HEK293T (cell line): ENCODE measurements around the gene CLCF1.

Experiments used
- CTCF ChIA-PET: fragments of 350-600 bp; formaldehyde crosslinking; extraction: SDS; loops from one replicate; lab custom pipeline; 2021; ENCODE audit warnings: antibody characterized with exemption, inconsistent platforms; lab: Yijun Ruan, JAX
- POLR2A ChIA-PET: fragments of 350-600 bp; formaldehyde crosslinking; extraction: SDS; loops from one replicate; lab custom pipeline; 2020; ENCODE audit warnings: antibody characterized with exemption, inconsistent platforms; lab: Yijun Ruan, JAX
- DNase-seq: peaks from one replicate; pipeline ENCODE4 v3.0.0; 2012; ENCODE audit warnings: mixed read lengths; ENCODE audit errors: extremely low spot score
- ARNT ChIP-seq: fragments of 450-650 bp; IDR thresholded peaks from 2 replicates; pipeline ENCODE4 v1.6.1; 2017; ENCODE audit warnings: mild to moderate bottlenecking
- BHLHE40 ChIP-seq: fragments of 450-650 bp; IDR thresholded peaks from 2 replicates; pipeline ENCODE4 v1.6.1; 2016; ENCODE audit warnings: mild to moderate bottlenecking, moderate library complexity, borderline replicate concordance
- CTBP1 ChIP-seq: fragments of 450-650 bp; IDR thresholded peaks from 2 replicates; pipeline ENCODE4 v1.6.1; 2016; ENCODE audit warnings: borderline replicate concordance
- ELF4 ChIP-seq: fragments of 450-650 bp; IDR thresholded peaks from 2 replicates; pipeline ENCODE4 v1.6.1; 2017; ENCODE audit warnings: antibody characterized with exemption
- FOXA1 ChIP-seq: fragments of 450-650 bp; IDR thresholded peaks from 2 replicates; pipeline ENCODE4 v1.6.1; 2016; ENCODE audit warnings: mild to moderate bottlenecking
- FOXK2 ChIP-seq: fragments of 450-650 bp; IDR thresholded peaks from 2 replicates; pipeline ENCODE4 v1.6.1; 2016; ENCODE audit warnings: mild to moderate bottlenecking
- FOXM1 ChIP-seq: fragments of 450-650 bp; IDR thresholded peaks from 2 replicates; pipeline ENCODE4 v1.6.1; 2017; ENCODE audit warnings: mild to moderate bottlenecking, borderline replicate concordance
- HDGF ChIP-seq: fragments of 450-650 bp; IDR thresholded peaks from 2 replicates; pipeline ENCODE4 v1.6.1; 2017; ENCODE audit warnings: antibody characterized with exemption, borderline replicate concordance
- L3MBTL2 ChIP-seq: fragments of 450-650 bp; conservative IDR thresholded peaks from 2 replicates; pipeline ENCODE4 v1.6.1; 2016; ENCODE audit warnings: mild to moderate bottlenecking
- LEF1 ChIP-seq: fragments of 450-650 bp; IDR thresholded peaks from 2 replicates; pipeline ENCODE4 v1.6.1; 2017; ENCODE audit warnings: mild to moderate bottlenecking, borderline replicate concordance
- NFRKB ChIP-seq: fragments of 450-650 bp; IDR thresholded peaks from 2 replicates; pipeline ENCODE4 v1.6.1; 2016; ENCODE audit warnings: mild to moderate bottlenecking, moderate library complexity
- PKNOX1 ChIP-seq: fragments of 450-650 bp; IDR thresholded peaks from 2 replicates; pipeline ENCODE4 v1.6.1; 2016
- SP1 ChIP-seq: fragments of 450-650 bp; IDR thresholded peaks from 2 replicates; pipeline ENCODE4 v1.6.1; 2017
- SUZ12 ChIP-seq: fragments of 450-650 bp; IDR thresholded peaks from 2 replicates; pipeline ENCODE4 v1.6.1; 2016; ENCODE audit warnings: mild to moderate bottlenecking
- TARDBP ChIP-seq: fragments of 450-650 bp; IDR thresholded peaks from 2 replicates; pipeline ENCODE4 v1.6.1; 2016
- ZNF384 ChIP-seq: fragments of 450-650 bp; IDR thresholded peaks from 2 replicates; pipeline ENCODE4 v1.6.1; 2016

Gene CLCF1

DNA sequence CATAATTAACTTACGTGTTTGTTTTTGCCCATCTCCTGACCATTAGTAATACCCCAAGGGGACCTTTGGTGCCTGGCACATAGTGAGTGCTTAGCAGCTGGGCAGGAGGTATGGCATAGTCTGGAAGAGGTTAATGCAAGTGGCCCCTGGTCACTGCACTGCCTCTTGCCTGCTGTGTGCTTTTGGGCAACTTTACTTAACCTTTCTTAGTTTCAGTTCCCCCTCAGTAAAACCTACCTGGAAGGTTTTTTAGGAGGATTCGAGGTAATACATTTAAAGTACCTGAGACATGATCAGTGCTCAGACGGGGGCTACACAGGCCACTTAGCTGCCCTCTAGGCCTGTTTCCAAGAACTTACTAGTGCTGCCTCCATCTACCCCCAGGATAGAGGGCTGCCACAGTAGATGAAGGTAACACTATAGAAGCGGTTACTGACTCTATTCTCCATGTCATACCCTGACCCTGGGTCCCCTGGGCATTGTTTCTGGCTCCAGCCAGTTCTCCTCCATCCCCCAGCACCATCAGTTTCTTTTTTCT lies 23.4 kb downstream of the CLCF1 start:
- ChIA-PET CTCF (interaction anchor here (0.7 to 11.6 kb wide), 4 partner anchors 17 to 34 kb away, joined by 3 to 182 read pairs (median 4); no protein-coding TSS in a partner anchor), POLR2A (no interaction called here)
- TF ChIP-seq FOXA1 (no peak), L3MBTL2 (no peak), TARDBP (no peak), FOXM1 (no peak), BHLHE40 (no peak), ELF4 (no peak), PKNOX1 (no peak), NFRKB (no peak)
- no peak for DNase-seq

DNA sequence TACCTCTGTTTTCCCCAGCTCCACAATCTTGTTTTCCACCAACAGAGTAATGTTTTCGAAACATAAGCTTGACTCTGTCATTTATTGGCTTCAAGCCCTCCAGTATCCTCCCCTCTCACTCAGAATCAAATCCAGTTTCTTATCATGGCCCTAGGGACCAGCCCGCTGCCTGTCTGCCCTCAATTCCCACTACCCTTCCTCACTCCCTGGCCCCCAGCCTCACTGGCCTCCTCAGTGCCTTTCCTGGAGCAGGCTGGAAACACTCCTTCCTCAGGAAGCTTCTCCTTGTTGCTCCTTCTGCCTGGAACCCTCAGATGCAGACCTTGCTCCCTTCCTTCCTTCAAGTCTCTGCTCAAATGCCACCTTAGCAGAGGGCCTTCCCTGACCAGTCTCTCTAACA lies 23.9 kb downstream of the CLCF1 start:
- DNase-seq = peak; percentile 3
- ChIA-PET POLR2A (interaction anchor here (0.9 kb wide), 1 partner anchor 32 kb away, joined by 4 read pairs; no protein-coding TSS in a partner anchor), CTCF (interaction anchor here (0.5 to 11.6 kb wide), 2 partner anchors 33 to 1239 kb away, joined by 4 to 182 read pairs; no protein-coding TSS in a partner anchor)
- TF ChIP-seq ZNF384 = no peak
- no peak for TF ChIP-seq ARNT
- TF ChIP-seq LEF1 = no peak
- TF ChIP-seq HDGF = no peak
- no peak for TF ChIP-seq FOXK2
- TF ChIP-seq SUZ12 = no peak
- no peak for TF ChIP-seq ELF4
- TF ChIP-seq SP1 = no peak
- TF ChIP-seq FOXA1 = no peak
- no peak for TF ChIP-seq FOXM1
- TF ChIP-seq CTBP1 = no peak

- ChIA-PET CTCF (interaction anchor here (0.5 to 11.6 kb wide), 2 partner anchors 33 to 1239 kb away, joined by 4 to 182 read pairs; no protein-coding TSS in a partner anchor), POLR2A (interaction anchor here (0.9 kb wide), 1 partner anchor 32 kb away, joined by 4 read pairs; no protein-coding TSS in a partner anchor)
- DNase-seq = no peak
- TF ChIP-seq L3MBTL2 (no peak), ARNT (no peak), LEF1 (no peak), HDGF (no peak), BHLHE40 (no peak)
Observed at GRCh38 chr11:67349036-67349435, 24.4 kb downstream of the CLCF1 start.

GRCh38 chr11:67347964-67348749 lies 25.2 kb downstream of the CLCF1 start:
- peak; percentile 3 for DNase-seq
- TF ChIP-seq NFRKB = no peak
- TF ChIP-seq HDGF = no peak
- no peak for TF ChIP-seq FOXA1
- TF ChIP-seq BHLHE40 = no peak
- TF ChIP-seq TARDBP = no peak
- TF ChIP-seq FOXM1 = no peak
- TF ChIP-seq SP1 = no peak
- POLR2A ChIA-PET = no interaction called here
- CTCF ChIA-PET = interaction anchor here (4.0 to 11.6 kb wide), 2 partner anchors 34 kb away, joined by 26 to 182 read pairs; no protein-coding TSS in a partner anchor

GRCh38 chr11:67345920-67346819 lies 27.2 kb downstream of the CLCF1 start:
- no peak for TF ChIP-seq SP1
- no peak for TF ChIP-seq CTBP1
- TF ChIP-seq HDGF = no peak
- TF ChIP-seq ZNF384 = no peak
- TF ChIP-seq BHLHE40 = no peak
- no peak for TF ChIP-seq ARNT
- TF ChIP-seq SUZ12 = no peak
- no peak for TF ChIP-seq ELF4
- no peak for TF ChIP-seq NFRKB
- TF ChIP-seq TARDBP = no peak
- no peak for TF ChIP-seq PKNOX1
- TF ChIP-seq FOXM1 = no peak
- TF ChIP-seq FOXK2 = no peak
- POLR2A ChIA-PET = no interaction called here
- CTCF ChIA-PET = interaction anchor here (0.6 to 4.0 kb wide), 9 partner anchors 8 to 55 kb away, joined by 3 to 26 read pairs (median 4); partner anchors contain the start of gene PPP1CA
- no peak for DNase-seq
